Thyroid gland (tissue), 4 donors: ENCODE measurements around the gene MAGEB17. TPM values are rescaled to one million over a fixed set of nuclear protein-coding genes. Genes with fewer than 3 reads are reported as not detected.

Experiments
- DNase-seq, 2 donors: peaks; one replicate each; pipeline ENCODE4 v3.0.0-alpha.2; 2019
- H3K27ac ChIP-seq, 3 donors: fragments of 200-600 bp; sonication (generic); 1 replicate in 2 of 3; 2 replicates in 1 of 3; pipeline ENCODE4 v1.5.1; 2016 to 2019; ENCODE audit warnings: mild to moderate bottlenecking in 1 of 3, moderate library complexity in 1 of 3
- H3K27me3 ChIP-seq: fragments of 200-600 bp; sonication (generic); one replicate; pipeline ENCODE4 v1.5.1; 2019
- H3K36me3 ChIP-seq, 2 donors: fragments of 200-600 bp; sonication (generic); one replicate each; pipeline ENCODE4 v1.5.1; 2016 to 2019
- H3K4me1 ChIP-seq, 2 donors: fragments of 200-600 bp; sonication (generic); one replicate each; pipeline ENCODE4 v1.5.1; 2017 to 2019
- H3K4me3 ChIP-seq, 3 donors: fragments of 200-600 bp; sonication (generic); replicated peaks in 1 of 3; 1 replicate in 2 of 3; 2 replicates in 1 of 3; pipeline ENCODE4 v1.5.1; 2016; ENCODE audit warnings: mild to moderate bottlenecking in 1 of 3
- H3K9me3 ChIP-seq: fragments of 200-600 bp; sonication (generic); one replicate; pipeline ENCODE4 v1.5.1; 2017
- POLR2A ChIP-seq, 2 donors: fragments of 450-650 bp; IDR thresholded peaks; one replicate each; pipeline ENCODE4 v1.6.1; 2017; ENCODE audit warnings: antibody characterized with exemption in 2 of 2, mild to moderate bottlenecking in 2 of 2, moderate library complexity in 1 of 2
- WGBS, 2 donors: methylation state at CpG; one replicate each; pipeline ENCODE4 v1.1.5; 2017; 5-methylcytosine and 5-hydroxymethylcytosine counted together
- intact Hi-C: fragments of 100-400 bp; cut with DNase I; formaldehyde crosslinking; loops from one replicate; pipeline ENCODE4 v1.15.1; 2023
- total RNA-seq, 4 donors: library from RNA; depleted of rRNA; stranded (reverse); fragments of >200 nt; gene quantifications; one replicate each; pipeline ENCODE4 v1.2.3, GENCODE V29; 2016
- TF ChIP-seq, protein P1 (sequence below), 6 experiments: fragments of 200-600 bp in 3 of 6; fragments of 450-650 bp in 3 of 6; sonication (generic) in 3 of 6; IDR thresholded peaks; one replicate each; pipeline ENCODE4 v1.5.1; 2016 to 2019; ENCODE audit warnings: antibody characterized with exemption in 6 of 6, mild to moderate bottlenecking in 2 of 6, inconsistent platforms in 1 of 6, moderate library complexity in 1 of 6

Gene MAGEB17
- total RNA-seq, 4 donors from 2014 or later: 0.33 to 0.40 (median 0.39) TPM; not detected in 1

DNA sequence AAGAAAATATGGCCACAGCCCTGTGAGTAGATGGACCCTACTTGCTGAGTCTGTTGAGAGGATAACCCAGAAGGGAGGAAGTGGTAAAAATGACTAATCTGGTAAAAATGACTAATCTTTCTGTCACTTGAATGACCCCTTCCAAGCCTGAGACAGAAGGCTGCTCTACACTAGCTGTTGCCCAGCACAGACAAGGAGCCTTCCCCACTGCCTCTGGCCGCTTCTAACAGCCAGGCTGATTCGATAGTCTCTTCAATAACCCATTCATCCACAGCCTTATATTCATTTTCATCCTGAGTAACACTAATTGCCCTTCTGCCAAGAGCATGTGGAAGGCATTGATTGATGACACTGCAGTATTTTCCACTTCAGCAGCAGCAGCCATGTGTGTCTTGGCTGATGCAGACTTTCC is 18.4 kb downstream of the MAGEB17 start:
- TF ChIP-seq, protein P1, sequence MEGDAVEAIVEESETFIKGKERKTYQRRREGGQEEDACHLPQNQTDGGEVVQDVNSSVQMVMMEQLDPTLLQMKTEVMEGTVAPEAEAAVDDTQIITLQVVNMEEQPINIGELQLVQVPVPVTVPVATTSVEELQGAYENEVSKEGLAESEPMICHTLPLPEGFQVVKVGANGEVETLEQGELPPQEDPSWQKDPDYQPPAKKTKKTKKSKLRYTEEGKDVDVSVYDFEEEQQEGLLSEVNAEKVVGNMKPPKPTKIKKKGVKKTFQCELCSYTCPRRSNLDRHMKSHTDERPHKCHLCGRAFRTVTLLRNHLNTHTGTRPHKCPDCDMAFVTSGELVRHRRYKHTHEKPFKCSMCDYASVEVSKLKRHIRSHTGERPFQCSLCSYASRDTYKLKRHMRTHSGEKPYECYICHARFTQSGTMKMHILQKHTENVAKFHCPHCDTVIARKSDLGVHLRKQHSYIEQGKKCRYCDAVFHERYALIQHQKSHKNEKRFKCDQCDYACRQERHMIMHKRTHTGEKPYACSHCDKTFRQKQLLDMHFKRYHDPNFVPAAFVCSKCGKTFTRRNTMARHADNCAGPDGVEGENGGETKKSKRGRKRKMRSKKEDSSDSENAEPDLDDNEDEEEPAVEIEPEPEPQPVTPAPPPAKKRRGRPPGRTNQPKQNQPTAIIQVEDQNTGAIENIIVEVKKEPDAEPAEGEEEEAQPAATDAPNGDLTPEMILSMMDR (IDR thresholded peaks at IDR 0.05): no peak
- no peak for TF ChIP-seq POLR2A (IDR thresholded peaks at IDR 0.05)
- Histone ChIP-seq H3K9me3 (no peaks in the 10 kb centered on the region), H3K4me3 (no peak overlapping the region), H3K27me3 (no peaks in the 10 kb centered on the region), H3K36me3 (no peaks in the 10 kb centered on the region), H3K27ac (no peak overlapping the region), H3K4me1 (no peaks in the 10 kb centered on the region)
- no peak for DNase-seq
- 66 to 81% methylated on average over 2 of the region's 2 CpGs for WGBS, 2 donors
- intact Hi-C loops: no loop called here

DNA sequence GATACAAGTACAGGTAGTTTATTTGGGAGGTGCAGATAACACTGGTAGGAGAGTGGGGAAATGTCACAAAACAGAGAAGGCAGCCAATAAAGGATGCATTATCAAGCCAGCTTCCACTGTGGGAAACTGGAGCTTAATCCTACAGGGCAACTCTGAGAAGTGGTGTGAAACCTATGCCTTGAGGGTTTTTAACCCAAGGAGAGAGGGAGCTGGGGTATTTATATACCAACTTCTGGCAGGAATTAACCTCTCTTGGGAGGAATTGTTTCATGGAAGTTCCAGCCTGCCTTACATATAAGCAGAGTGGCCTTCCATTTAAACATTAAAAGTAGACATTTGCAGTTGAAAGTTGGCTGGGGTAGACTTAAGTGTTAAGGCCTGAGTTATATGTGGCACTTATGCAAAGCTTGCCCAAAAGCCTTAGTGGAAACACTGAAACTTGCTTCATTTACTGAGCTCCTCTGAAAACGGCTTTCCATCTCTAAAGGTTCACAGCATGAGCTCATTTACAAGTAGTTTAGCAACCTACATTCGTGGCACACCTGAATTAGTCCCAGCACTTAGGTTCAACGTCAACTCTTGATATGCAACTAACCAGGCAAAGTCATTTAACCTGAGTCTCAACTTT is 19.2 kb downstream of the MAGEB17 start:
- intact Hi-C loops: no loop called here
- no peak overlapping the region for H3K27ac ChIP-seq
- H3K9me3 ChIP-seq: no peaks in the 10 kb centered on the region
- no peaks in the 10 kb centered on the region for H3K36me3 ChIP-seq
- no peak for DNase-seq
- no peak overlapping the region for H3K4me3 ChIP-seq
- H3K4me1 ChIP-seq: no peaks in the 10 kb centered on the region
- no peak for TF ChIP-seq POLR2A (IDR thresholded peaks at IDR 0.05)
- TF ChIP-seq, protein P1 (IDR thresholded peaks at IDR 0.05): no peak
- 61 to 62% methylated on average over 3 of the region's 3 CpGs for WGBS, 2 donors
- H3K27me3 ChIP-seq: no peaks in the 10 kb centered on the region

DNA sequence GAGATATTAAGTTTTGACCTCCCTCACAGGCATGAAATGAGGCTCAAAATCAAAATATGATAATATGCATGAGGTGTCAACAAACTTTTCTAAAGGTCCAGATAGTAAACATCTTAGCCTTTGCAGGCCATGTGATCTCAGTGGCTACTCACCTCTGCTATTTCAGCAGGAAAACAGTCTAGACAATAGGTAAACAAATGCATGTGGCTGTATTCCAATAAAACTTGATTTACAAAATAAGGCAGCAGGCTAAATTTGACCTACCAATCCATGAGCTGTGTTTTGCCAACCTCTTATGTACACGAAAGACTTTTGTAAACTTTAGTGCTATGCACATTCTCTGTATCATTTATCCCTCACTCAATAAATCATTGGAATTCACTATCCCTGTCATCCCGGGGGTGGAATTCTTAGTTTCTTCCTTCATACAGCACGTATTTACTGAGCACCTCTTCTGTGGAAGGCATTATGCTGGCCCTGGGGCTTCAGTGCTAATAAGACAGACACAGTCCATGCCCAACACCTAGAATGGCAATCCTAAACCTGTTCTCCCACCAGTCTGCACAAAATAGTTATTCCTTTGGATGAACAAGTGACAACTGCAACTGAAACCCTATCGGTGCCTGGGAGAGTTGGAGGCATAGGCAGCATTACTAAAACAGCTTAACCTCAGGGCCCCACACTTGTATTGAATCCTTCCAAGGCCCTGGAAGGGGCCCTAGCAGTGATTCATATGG is 19.9 kb downstream of the MAGEB17 start:
- Histone ChIP-seq H3K9me3 (no peaks in the 10 kb centered on the region), H3K4me1 (no peaks in the 10 kb centered on the region), H3K4me3 (no peak overlapping the region), H3K27ac (no peak overlapping the region), H3K36me3 (no peaks in the 10 kb centered on the region), H3K27me3 (no peaks in the 10 kb centered on the region)
- DNase-seq: no peak
- intact Hi-C loops: no loop called here
- TF ChIP-seq, protein P1 (IDR thresholded peaks at IDR 0.05): no peak
- TF ChIP-seq POLR2A (IDR thresholded peaks at IDR 0.05): no peak
- WGBS, 2 donors: 76 to 78% methylated on average over 3 to 4 of the region's 4 CpGs

DNA sequence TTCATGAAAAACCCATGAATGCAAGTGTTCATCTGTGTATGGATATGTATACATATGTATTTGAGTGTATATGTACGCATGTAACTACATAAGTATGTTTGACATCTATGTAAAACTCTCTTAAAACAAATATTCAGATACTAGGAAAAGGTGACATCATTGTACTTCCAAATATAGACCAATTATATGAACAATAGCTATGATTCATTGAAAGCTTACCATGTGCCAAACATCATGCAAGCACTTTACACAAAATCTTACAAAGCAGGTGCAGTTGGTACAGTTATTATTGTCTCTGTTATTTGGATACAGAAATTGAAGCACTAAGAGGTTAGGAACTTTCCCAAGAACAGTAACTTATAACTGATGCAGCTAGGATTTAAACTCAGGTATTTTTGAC is 21.4 kb downstream of the MAGEB17 start:
- no peaks in the 10 kb centered on the region for H3K9me3 ChIP-seq
- intact Hi-C loops: no loop called here
- 87 to 96% methylated on average over 1 of the region's 1 CpG for WGBS, 2 donors
- H3K36me3 ChIP-seq: no peaks in the 10 kb centered on the region
- H3K27me3 ChIP-seq: no peaks in the 10 kb centered on the region
- DNase-seq: no peak
- no peak overlapping the region for H3K27ac ChIP-seq
- H3K4me1 ChIP-seq: no peaks in the 10 kb centered on the region
- TF ChIP-seq, protein P1 (IDR thresholded peaks at IDR 0.05): no peak
- no peak for TF ChIP-seq POLR2A (IDR thresholded peaks at IDR 0.05)
- H3K4me3 ChIP-seq: no peak overlapping the region

DNA sequence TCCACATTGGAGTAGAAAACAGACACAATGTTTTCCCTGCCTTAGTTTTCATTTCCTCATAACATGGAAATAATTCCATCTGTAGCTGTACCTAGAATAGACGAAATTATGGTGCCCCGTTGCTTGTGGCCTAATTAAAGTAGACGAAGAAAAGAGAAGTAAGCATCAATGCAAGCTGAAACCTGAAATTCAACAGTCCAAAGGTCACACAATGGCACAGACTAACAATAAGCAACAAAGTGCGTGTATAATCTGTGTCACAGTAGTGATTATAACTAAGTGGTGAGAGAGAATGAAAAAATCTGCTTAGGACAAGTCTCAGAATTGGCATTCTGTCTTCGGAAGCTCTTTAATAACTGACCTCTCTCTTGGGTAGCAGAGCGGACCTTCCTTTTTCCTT is 24.3 kb downstream of the MAGEB17 start:
- WGBS, 2 donors: 85 to 86% methylated on average over 6 of the region's 6 CpGs
- Histone ChIP-seq H3K4me1 (no peaks in the 10 kb centered on the region), H3K36me3 (no peaks in the 10 kb centered on the region), H3K4me3 (no peak overlapping the region), H3K27me3 (no peaks in the 10 kb centered on the region), H3K9me3 (no peaks in the 10 kb centered on the region), H3K27ac (no peak overlapping the region)
- intact Hi-C loops: no loop called here
- no peak for TF ChIP-seq POLR2A (IDR thresholded peaks at IDR 0.05)
- TF ChIP-seq, protein P1 (IDR thresholded peaks at IDR 0.05): no peak
- no peak for DNase-seq
